HG02981 (cell line): ENCODE data around the gene TEN1.
"Not testable (repeated sequence)": the region's sequence is repeated elsewhere in the genome, so short reads cannot be mapped to it uniquely, and the experiment has no call there.

Source experiments
- ATAC-seq: cut with Tn5 transposase; IDR thresholded peaks from one replicate; pipeline ENCODE4 v1.9.1; 2021; ENCODE audit warnings: mild to moderate bottlenecking, moderate library complexity; ENCODE audit not compliant: unreplicated experiment

TEN1 gene

GRCh38 chr17:75978938-75979704, at the start of gene TEN1, which contains the start of gene ACOX1:
Gene TEN1 (plus strand): TSS chr17:75979240. CDS start chr17:75986193, 6,953 bp downstream.
Gene ACOX1 (minus strand): TSS chr17:75979166. CDS start chr17:75979073, 93 bp downstream.
- ATAC-seq = peak; percentile 85

- ATAC-seq = no peak
Measured at GRCh38 chr17:75931062-75931461, 48.0 kb upstream of the TEN1 start.

- ATAC-seq = no peak
Measured at GRCh38 chr17:75932852-75933251, 46.2 kb upstream of the TEN1 start.

- no peak for ATAC-seq
Measured at GRCh38 chr17:75933808-75934207, 45.2 kb upstream of the TEN1 start.

GRCh38 chr17:75937652-75938051, 41.4 kb upstream of the TEN1 start:
- ATAC-seq = no peak

- peak; percentile 96 for ATAC-seq
Measured at GRCh38 chr17:75940727-75941441, 38.2 kb upstream of the TEN1 start, which contains the start of gene FBF1. Gene FBF1 (minus strand): TSS chr17:75941042. CDS start chr17:75938149, 2,893 bp downstream.

- ATAC-seq = no peak
Measured at GRCh38 chr17:75941442-75941819, 37.6 kb upstream of the TEN1 start.

- ATAC-seq = no peak
Measured at GRCh38 chr17:75942473-75942872, 36.6 kb upstream of the TEN1 start.

GRCh38 chr17:75943491-75943890, 35.5 kb upstream of the TEN1 start:
- ATAC-seq = no peak

GRCh38 chr17:75945211-75945610, 33.8 kb upstream of the TEN1 start:
- no peak for ATAC-seq

GRCh38 chr17:75950421-75950820, 28.6 kb upstream of the TEN1 start:
- ATAC-seq = no peak

GRCh38 chr17:75950855-75951554, 28.0 kb upstream of the TEN1 start:
- ATAC-seq = no peak

- ATAC-seq = no peak
Measured at GRCh38 chr17:75959051-75959838, 19.8 kb upstream of the TEN1 start.

GRCh38 chr17:75959839-75960511, 19.1 kb upstream of the TEN1 start:
- no peak for ATAC-seq

GRCh38 chr17:75965468-75965867, 13.6 kb upstream of the TEN1 start:
- ATAC-seq = no peak

GRCh38 chr17:75969044-75969443, 10.0 kb upstream of the TEN1 start:
- ATAC-seq = not testable (repeated sequence)

- ATAC-seq = no peak
Measured at GRCh38 chr17:75970011-75970523, 9.0 kb upstream of the TEN1 start.

- no peak for ATAC-seq
Measured at GRCh38 chr17:75970626-75971025, 8.4 kb upstream of the TEN1 start.

- not testable (repeated sequence) for ATAC-seq
Measured at GRCh38 chr17:75975187-75975586, 3.9 kb upstream of the TEN1 start.

GRCh38 chr17:75975757-75976174, 3.3 kb upstream of the TEN1 start:
- ATAC-seq = no peak
